Vagina (tissue), 2 donors: ENCODE measurements around the gene ADD1. TPM values are rescaled to one million over a fixed set of nuclear protein-coding genes. Genes with fewer than 3 reads are reported as not detected.

ENCODE experiments used
- DNase-seq, 2 donors: peaks; one replicate each; pipeline ENCODE4 v3.0.0-alpha.2; 2017; ENCODE audit errors: extremely low spot score in 2 of 2
- H3K27ac ChIP-seq: fragments of 200-600 bp; sonication (generic); one replicate; pipeline ENCODE4 v1.5.1; 2019
- H3K27me3 ChIP-seq: fragments of 200-600 bp; sonication (generic); one replicate; pipeline ENCODE4 v1.5.1; 2019
- H3K36me3 ChIP-seq, 2 donors: fragments of 200-600 bp; sonication (generic); one replicate each; pipeline ENCODE4 v1.5.1; 2017 to 2019
- H3K4me1 ChIP-seq: fragments of 200-600 bp; sonication (generic); one replicate; pipeline ENCODE4 v1.5.1; 2019
- H3K4me3 ChIP-seq, 2 donors: fragments of 200-600 bp; sonication (generic); 1 replicate in 1 of 2; 2 replicates in 1 of 2; pipeline ENCODE4 v1.5.1; 2016 to 2019
- H3K9me3 ChIP-seq: fragments of 200-600 bp; sonication (generic); one replicate; pipeline ENCODE4 v1.5.1; 2019
- POLR2A ChIP-seq, 2 donors: fragments of 450-650 bp; IDR thresholded peaks; one replicate each; pipeline ENCODE4 v1.6.1; 2017; ENCODE audit warnings: antibody characterized with exemption in 2 of 2, mild to moderate bottlenecking in 2 of 2, moderate library complexity in 2 of 2
- POLR2AphosphoS5 ChIP-seq, 2 donors: sonication (generic); formaldehyde crosslinking; IDR thresholded peaks; one replicate each; pipeline ENCODE4 v1.9.0; 2017; ENCODE audit warnings: antibody characterized with exemption in 2 of 2, mild to moderate bottlenecking in 2 of 2, low read depth in 1 of 2; ENCODE audit not compliant: insufficient read depth in 1 of 2
- intact Hi-C: fragments of 100-400 bp; cut with DNase I; formaldehyde crosslinking; loops from one replicate; pipeline ENCODE4 v1.15.1; 2023
- total RNA-seq: library from RNA; depleted of rRNA; stranded (reverse); fragments of >200 nt; gene quantifications from one replicate; pipeline ENCODE4 v1.2.3, GENCODE V29; 2016
- TF ChIP-seq, protein P1 (sequence below), 3 experiments: fragments of 450-650 bp in 2 of 3; fragments of 200-600 bp in 1 of 3; sonication (generic) in 1 of 3; IDR thresholded peaks; one replicate each; pipeline ENCODE4 v1.5.1; 2017 to 2019; ENCODE audit warnings: antibody characterized with exemption in 3 of 3, mild to moderate bottlenecking in 2 of 3, moderate library complexity in 2 of 3

The ADD1 gene
- total RNA-seq, 1 donor from 2014 or later: 228 TPM

DNA sequence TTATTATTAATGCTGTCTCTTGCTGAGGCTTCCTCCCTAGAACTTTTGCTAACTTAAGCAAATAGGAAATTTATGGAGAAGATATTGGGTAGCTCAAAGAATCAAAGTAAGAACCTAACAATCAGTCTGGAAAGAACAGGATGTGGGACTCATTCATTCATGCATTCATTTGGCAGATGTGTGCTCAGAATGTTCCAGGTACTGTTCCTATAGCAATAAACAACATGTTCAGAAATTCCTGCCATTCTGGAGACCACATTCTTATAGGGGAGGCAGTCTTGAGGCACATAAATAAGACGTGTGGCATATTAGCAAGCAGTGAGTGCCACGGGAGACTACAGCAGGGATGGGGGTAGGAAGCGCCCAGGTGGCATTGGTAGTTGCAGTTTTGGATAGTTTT, 124.7 kb downstream of the ADD1 start:
- H3K27me3 ChIP-seq: no peaks in the 10 kb centered on the region
- H3K4me3 ChIP-seq: no peak overlapping the region
- TF ChIP-seq, protein P1, sequence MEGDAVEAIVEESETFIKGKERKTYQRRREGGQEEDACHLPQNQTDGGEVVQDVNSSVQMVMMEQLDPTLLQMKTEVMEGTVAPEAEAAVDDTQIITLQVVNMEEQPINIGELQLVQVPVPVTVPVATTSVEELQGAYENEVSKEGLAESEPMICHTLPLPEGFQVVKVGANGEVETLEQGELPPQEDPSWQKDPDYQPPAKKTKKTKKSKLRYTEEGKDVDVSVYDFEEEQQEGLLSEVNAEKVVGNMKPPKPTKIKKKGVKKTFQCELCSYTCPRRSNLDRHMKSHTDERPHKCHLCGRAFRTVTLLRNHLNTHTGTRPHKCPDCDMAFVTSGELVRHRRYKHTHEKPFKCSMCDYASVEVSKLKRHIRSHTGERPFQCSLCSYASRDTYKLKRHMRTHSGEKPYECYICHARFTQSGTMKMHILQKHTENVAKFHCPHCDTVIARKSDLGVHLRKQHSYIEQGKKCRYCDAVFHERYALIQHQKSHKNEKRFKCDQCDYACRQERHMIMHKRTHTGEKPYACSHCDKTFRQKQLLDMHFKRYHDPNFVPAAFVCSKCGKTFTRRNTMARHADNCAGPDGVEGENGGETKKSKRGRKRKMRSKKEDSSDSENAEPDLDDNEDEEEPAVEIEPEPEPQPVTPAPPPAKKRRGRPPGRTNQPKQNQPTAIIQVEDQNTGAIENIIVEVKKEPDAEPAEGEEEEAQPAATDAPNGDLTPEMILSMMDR (IDR thresholded peaks at IDR 0.05): no peak
- no peak for TF ChIP-seq POLR2A (IDR thresholded peaks at IDR 0.05)
- TF ChIP-seq POLR2AphosphoS5 (IDR thresholded peaks at IDR 0.05; ENCODE audit: insufficient read depth in 1 of 2, low read depth in 1 of 2): no peak
- intact Hi-C loops: no loop called here
- peaks cover 13% of the 10 kb centered on the region for H3K4me1 ChIP-seq
- no peak for DNase-seq
- no peaks in the 10 kb centered on the region for H3K9me3 ChIP-seq
- no peaks in the 10 kb centered on the region for H3K36me3 ChIP-seq
- no peak overlapping the region for H3K27ac ChIP-seq

GRCh38 chr4:2971275-2971674, 127.6 kb downstream of the ADD1 start:
- H3K4me1 ChIP-seq: no peaks in the 10 kb centered on the region
- no peaks in the 10 kb centered on the region for H3K9me3 ChIP-seq
- no peak for DNase-seq
- TF ChIP-seq POLR2AphosphoS5 (IDR thresholded peaks at IDR 0.05; ENCODE audit: insufficient read depth in 1 of 2, low read depth in 1 of 2) (no peak), POLR2A (IDR thresholded peaks at IDR 0.05) (no peak)
- TF ChIP-seq, protein P1 (IDR thresholded peaks at IDR 0.05): no peak
- no peak overlapping the region for H3K4me3 ChIP-seq
- H3K27me3 ChIP-seq: no peaks in the 10 kb centered on the region
- intact Hi-C loops: no loop called here
- no peak overlapping the region for H3K27ac ChIP-seq
- no peaks in the 10 kb centered on the region for H3K36me3 ChIP-seq

GRCh38 chr4:2977211-2978088, 133.8 kb downstream of the ADD1 start:
- Histone ChIP-seq H3K9me3 (no peaks in the 10 kb centered on the region), H3K27me3 (no peaks in the 10 kb centered on the region), H3K36me3 (no peaks in the 10 kb centered on the region), H3K4me1 (no peaks in the 10 kb centered on the region), H3K4me3 (no peak overlapping the region), H3K27ac (no peak overlapping the region)
- TF ChIP-seq POLR2AphosphoS5 (IDR thresholded peaks at IDR 0.05; ENCODE audit: insufficient read depth in 1 of 2, low read depth in 1 of 2): no peak
- TF ChIP-seq, protein P1 (IDR thresholded peaks at IDR 0.05): no peak
- no peak for TF ChIP-seq POLR2A (IDR thresholded peaks at IDR 0.05)
- no peak for DNase-seq
- intact Hi-C loops: no loop called here

Other genes with a start within 250 kb of the ADD1 start
- 57.0 TPM for gene TNIP2, start 87.5 kb upstream of the ADD1 start, total RNA-seq
- gene SH3BP2, start 50.8 kb upstream of the ADD1 start, total RNA-seq: 102 TPM
- 18.9 TPM for gene NOP14, start 119.6 kb downstream of the ADD1 start, total RNA-seq
- gene GRK4, start 119.7 kb downstream of the ADD1 start, total RNA-seq: 2.7 TPM
- not detected for gene HTT-AS, start 230.7 kb downstream of the ADD1 start, total RNA-seq
- gene HTT, start 230.8 kb downstream of the ADD1 start, total RNA-seq: 49.8 TPM